LNCaP clone FGC (cell line): ENCODE measurements around the gene XPO6.

ENCODE experiments used
- DNase-seq: peaks from one replicate; pipeline ENCODE4 v3.0.0-alpha.2; 2011; ENCODE audit warnings: low read depth
- H3K4me3 ChIP-seq: 2 replicates; pipeline ENCODE4 v1.5.1; 2011; ENCODE audit warnings: mild to moderate bottlenecking, low read depth, low read length, control low read depth
- TF ChIP-seq, protein P1 (sequence below): IDR thresholded peaks from 2 replicates; pipeline ENCODE4 v1.5.1; 2012; ENCODE audit warnings: mild to moderate bottlenecking; ENCODE audit not compliant: control insufficient read depth, insufficient read depth; ENCODE audit errors: extremely low read depth

XPO6 gene

DNA sequence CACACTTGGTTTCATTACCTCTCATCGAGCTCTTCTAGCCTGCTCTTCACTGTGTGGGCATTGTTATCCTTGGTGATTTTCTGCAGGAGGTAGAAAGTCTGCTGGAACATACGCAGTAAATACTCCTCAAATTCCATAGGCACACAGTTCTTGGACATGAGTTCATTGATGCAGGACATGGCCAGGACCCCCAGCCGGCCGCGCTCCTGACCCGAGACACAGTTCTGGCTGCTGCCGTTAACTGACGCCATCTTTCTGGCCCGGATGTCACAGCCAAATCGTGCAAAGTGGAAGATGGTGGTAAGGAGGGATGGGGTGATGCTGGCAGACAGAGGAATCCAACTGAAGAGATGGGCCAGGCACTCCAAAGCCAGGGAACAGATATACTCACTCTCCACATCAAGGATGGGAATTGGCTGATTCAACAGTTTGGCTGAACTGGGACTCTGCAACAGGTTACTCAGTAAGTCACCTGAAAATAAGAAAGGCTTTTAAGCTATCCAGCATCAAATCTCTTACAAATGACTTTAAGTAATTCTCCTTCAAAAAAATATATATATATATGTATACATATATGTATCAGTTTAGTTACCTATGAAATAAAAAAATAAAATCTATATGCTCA lies 55.6 kb downstream of the XPO6 start:
- DNase-seq, result no peak
- TF ChIP-seq, protein P1, sequence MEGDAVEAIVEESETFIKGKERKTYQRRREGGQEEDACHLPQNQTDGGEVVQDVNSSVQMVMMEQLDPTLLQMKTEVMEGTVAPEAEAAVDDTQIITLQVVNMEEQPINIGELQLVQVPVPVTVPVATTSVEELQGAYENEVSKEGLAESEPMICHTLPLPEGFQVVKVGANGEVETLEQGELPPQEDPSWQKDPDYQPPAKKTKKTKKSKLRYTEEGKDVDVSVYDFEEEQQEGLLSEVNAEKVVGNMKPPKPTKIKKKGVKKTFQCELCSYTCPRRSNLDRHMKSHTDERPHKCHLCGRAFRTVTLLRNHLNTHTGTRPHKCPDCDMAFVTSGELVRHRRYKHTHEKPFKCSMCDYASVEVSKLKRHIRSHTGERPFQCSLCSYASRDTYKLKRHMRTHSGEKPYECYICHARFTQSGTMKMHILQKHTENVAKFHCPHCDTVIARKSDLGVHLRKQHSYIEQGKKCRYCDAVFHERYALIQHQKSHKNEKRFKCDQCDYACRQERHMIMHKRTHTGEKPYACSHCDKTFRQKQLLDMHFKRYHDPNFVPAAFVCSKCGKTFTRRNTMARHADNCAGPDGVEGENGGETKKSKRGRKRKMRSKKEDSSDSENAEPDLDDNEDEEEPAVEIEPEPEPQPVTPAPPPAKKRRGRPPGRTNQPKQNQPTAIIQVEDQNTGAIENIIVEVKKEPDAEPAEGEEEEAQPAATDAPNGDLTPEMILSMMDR, result no peak
- H3K4me3 ChIP-seq, result no peak overlapping the region

DNA sequence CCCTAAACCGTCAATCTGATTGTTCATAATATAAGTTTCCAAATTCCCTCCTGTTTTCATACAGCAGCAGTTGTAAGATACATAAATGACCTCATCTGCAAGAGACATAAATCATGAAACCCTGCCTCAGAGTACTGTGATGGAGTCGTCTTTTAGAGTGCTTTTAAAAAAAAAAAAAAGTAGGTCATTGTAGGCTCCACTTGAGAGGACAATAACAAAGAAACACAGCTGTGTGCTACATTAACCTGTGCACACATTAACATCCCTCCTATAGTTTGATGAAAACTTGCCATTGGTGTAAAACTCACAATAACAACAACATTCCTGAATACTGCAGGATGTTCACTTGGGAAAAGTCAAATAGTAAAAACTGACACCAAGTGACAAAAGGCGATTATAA lies 56.5 kb downstream of the XPO6 start:
- TF ChIP-seq, protein P1, result no peak
- no peak for DNase-seq
- H3K4me3 ChIP-seq, result no peak overlapping the region

DNA sequence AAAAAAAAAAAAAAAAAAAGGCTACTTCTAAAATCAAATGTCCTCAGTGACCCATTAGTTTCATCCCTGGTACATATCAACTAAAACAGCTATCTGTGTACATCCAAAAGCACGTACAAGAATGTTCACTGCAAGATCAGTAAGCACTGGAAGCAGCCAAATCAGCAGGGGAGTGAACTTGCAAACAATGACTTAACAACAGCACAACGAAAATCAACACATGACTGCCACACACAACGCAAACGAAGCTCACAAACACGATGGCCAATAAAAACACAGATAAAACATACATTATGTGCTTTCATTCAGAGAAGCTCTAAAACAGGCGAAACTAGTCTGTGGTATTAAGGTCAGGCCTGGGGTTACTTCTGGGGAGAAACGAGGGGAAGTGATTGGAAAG lies 60.6 kb downstream of the XPO6 start:
- no peak overlapping the region for H3K4me3 ChIP-seq
- TF ChIP-seq, protein P1, result no peak
- DNase-seq, result peak; percentile 94

DNA sequence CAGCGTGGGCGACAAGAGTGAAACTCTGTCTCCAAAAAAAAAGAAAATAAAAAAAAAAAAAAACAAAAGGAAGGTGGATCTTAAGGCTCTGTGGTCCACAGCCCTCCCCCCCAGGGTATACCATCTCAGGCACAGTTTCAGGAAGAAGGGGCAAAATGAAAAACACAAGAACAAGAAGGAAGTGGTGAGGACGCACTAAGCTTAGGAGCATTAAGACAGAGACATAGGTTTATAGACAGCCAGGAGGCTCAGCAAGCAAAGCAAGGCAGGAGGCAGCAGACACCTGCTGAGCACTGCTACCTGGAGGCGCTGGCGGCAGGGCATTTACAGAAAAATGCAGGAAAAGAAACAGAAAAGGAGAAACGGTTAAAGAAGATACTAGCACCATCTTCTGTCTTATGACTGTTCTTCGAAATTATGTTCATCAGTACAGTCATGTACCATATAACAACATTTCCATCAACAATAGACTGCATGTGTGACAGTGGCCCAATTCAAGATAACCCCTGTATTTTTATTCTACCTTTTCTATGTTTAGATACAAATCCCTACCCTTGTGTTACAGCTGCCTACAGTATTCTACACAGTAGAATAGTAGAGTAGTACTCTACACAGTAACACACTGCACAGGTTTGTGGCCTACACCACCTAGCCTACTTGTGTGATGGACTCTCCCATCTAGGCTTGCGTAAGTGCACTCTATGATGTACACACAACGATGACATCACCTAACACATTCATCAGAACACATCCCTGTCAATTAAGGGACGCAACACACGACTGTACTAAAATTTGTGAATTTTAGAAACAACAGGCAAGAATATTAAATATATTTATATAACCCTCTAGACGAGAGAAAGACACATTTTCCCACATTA lies 62.5 kb downstream of the XPO6 start:
- no peak overlapping the region for H3K4me3 ChIP-seq
- no peak for DNase-seq
- TF ChIP-seq, protein P1, result no peak

DNA sequence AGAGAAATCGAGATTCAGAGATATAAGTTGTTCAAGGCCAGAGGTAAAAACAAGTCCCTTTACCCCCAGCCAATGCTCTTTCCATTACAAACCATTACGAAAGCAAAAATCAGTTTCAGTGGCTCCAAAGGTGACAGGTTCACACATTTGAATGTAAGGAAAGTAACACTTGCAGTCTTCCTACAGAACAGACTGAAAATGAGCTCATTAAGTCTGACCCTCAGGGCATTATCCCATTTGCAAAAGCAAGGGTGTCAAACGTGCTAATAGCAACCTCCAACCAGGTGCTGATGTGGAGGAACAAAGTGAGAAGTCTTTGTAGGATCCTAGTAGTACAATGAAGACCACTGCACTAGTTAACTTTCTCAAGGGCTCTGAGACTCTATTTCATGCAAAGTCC lies 65.2 kb downstream of the XPO6 start:
- TF ChIP-seq, protein P1, result no peak
- no peak for DNase-seq
- H3K4me3 ChIP-seq, result no peak overlapping the region

DNA sequence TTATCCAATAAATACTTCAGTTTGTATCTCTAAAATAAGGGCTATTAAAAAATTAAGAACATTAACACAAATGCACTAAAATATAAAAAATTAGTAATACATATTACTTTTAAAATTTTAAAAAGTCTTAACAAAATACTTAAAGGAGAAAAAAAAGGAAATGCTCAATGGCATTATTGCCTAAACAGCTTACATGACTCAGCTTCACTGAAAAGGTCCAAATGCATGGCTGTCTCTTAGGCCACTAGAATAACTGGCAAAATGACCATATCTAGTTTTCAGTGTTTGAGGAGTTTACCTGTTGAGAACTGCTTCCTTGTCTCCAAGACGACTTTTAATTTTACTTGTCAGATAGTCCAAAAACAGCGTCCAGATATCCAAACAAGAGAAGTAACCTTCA lies 66.0 kb downstream of the XPO6 start:
- no peak overlapping the region for H3K4me3 ChIP-seq
- TF ChIP-seq, protein P1, result no peak
- no peak for DNase-seq
